Mammary epithelial cell (primary cell): ENCODE measurements around the gene INPP5E.

Experiments
- CTCF ChIP-seq, 2 donors: IDR thresholded peaks in 1 of 2; conservative IDR thresholded peaks in 1 of 2; 2 replicates each; pipeline ENCODE4 v1.5.1; 2011 to 2012; ENCODE audit warnings: inconsistent platforms in 2 of 2, low read length in 2 of 2, mild to moderate bottlenecking in 2 of 2, control low read depth in 1 of 2, low read depth in 1 of 2; ENCODE audit not compliant: insufficient read depth in 1 of 2; ENCODE audit errors: extremely low read depth in 1 of 2
- EZH2 ChIP-seq: IDR thresholded peaks from 2 replicates; pipeline ENCODE4 v1.6.1; 2012; ENCODE audit warnings: low read length, inconsistent platforms, borderline replicate concordance

GRCh38 chr9:136426787-136427186 lies 12.9 kb downstream of the INPP5E start:
- TF ChIP-seq CTCF (conservative IDR thresholded peaks at IDR 0.05 in 1 of 2, IDR thresholded peaks at IDR 0.05 in 1 of 2; ENCODE audit: extremely low read depth in 1 of 2, insufficient read depth in 1 of 2, low read depth in 1 of 2, low read length in 2 of 2) (no peak), EZH2 (no peak)
